Stimulated activated effector memory CD8-positive, alpha-beta T cell treated with anti-CD3 and anti-CD28 coated beads, Interleukin-12 subunit alpha, Interleukin-12 subunit beta, amount 100 ng/mL, for 72 hours (primary cell): ENCODE data around the gene MPEG1.

Experiments
- ATAC-seq: fragments of 150-1000 bp; cut with Tn5 transposase; 2 replicates; pipeline ENCODE4 v1.10.0; 2021
- DNase-seq, 2 donors: peaks; one replicate each; pipeline ENCODE4 v3.0.0; 2021 to 2022; ENCODE audit warnings: low spot score in 2 of 2
- H3K27ac Mint-ChIP-seq: one replicate; pipeline ENCODE4 v1.8.0; 2022; ENCODE audit warnings: mild to moderate bottlenecking, mixed read lengths
- H3K36me3 Mint-ChIP-seq: one replicate; pipeline ENCODE4 v1.8.0; 2022; ENCODE audit warnings: mild to moderate bottlenecking, mixed read lengths
- H3K4me1 Mint-ChIP-seq: one replicate; pipeline ENCODE4 v1.8.0; 2022; ENCODE audit warnings: mixed read lengths
- H3K4me3 Mint-ChIP-seq: one replicate; pipeline ENCODE4 v1.8.0; 2022; ENCODE audit warnings: mild to moderate bottlenecking, mixed read lengths
- H3K9me3 Mint-ChIP-seq: one replicate; pipeline ENCODE4 v1.8.0; 2022; ENCODE audit warnings: mixed read lengths

MPEG1 gene

GRCh38 chr11:59173080-59173963 is 39.4 kb downstream of the MPEG1 start:
- ATAC-seq (no peak), DNase-seq (no peak)
- H3K27ac Mint-ChIP-seq: no peak overlapping the region
- H3K4me3 Mint-ChIP-seq: peak overlapping the region; percentile 80
- no peaks in the 10 kb centered on the region for H3K9me3 Mint-ChIP-seq
- H3K4me1 Mint-ChIP-seq: peaks cover 16% of the 10 kb centered on the region
- no peaks in the 10 kb centered on the region for H3K36me3 Mint-ChIP-seq

DNA sequence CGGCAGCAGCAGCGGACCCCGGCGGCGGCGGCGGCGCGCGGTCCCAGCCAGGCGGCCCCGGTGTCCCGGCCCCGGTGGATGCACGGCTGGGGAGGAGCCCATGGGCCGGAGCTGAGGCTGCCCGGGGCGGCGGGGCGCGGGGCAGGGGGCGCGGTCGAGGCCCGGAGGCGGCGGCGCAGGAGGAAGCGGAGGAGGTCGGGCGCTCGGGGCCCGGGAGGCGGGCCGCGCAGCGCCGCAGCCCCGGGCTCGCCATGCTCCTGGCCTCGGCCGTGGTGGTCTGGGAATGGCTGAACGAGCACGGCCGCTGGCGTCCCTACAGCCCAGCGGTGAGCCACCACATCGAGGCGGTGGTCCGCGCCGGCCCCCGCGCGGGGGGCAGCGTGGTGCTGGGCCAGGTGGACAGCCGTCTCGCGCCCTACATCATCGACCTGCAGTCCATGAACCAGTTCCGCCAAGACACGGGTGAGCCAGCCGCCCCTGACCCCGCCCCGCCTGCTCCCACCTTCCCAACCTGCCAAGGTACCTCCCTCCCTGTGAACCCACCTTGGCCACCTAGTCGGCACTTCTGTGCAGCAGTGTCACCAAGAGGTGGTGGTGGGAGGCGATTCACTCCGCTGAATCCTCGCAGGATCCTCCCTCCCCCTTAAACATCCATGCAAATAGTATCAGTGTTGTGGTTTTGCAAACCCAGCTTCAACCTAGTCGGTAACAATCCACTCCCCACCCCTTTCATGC is 40.2 kb downstream of the MPEG1 start:
- no peak overlapping the region for H3K27ac Mint-ChIP-seq
- peaks cover 16% of the 10 kb centered on the region for H3K4me1 Mint-ChIP-seq
- peak; percentile 34 for ATAC-seq
- no peaks in the 10 kb centered on the region for H3K9me3 Mint-ChIP-seq
- no peak for DNase-seq
- peak overlapping the region; percentile 80 for H3K4me3 Mint-ChIP-seq
- H3K36me3 Mint-ChIP-seq: no peaks in the 10 kb centered on the region

DNA sequence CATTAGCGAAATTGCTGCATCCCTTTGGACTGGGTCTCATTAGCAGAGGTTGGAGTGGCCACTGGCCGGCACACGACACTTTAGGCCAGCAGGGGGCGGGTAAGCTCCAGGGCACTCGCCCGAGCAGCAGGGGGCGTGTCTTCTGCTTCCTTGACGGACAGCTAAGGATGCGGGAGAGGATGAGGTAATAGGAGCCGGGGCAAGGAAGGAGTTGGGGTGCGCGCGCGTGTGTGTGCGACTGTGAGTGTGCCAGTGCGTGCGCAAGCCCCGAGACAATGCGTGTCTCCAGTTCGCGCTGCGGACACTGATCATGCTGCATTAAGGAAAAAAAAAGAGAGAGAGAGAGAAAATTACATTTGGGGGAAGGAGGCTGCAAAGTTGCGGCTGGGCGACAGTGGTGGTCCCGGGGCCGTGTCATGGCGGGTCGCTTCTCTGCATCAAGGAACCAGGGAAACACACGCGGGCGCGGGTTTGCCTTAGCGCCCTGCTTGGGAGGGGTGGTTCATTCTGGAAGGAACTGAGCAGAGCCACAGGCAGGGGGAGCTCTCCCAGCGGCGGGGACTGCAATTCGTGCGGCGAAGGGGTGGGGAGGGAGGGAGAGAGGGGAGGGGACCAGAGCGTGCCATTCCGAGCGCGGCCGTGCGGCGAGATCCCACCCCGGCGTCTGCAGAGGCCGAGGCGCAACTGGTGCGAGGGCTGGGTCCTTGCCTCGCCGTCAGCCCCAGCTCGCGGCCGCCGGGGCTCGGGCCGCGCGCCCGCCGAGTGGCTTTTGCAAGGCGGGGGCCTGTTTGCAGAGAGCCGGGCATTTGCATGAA is 41.0 kb downstream of the MPEG1 start, which contains the start of gene DTX4:
Gene DTX4 (plus strand): TSS at position 625 of the 815 bp plus-strand sequence. CDS start 464 bp downstream, outside the sequence.
- DNase-seq (peak; percentile 79 to 93), ATAC-seq (peak; percentile 88)
- peaks cover 16% of the 10 kb centered on the region for H3K4me1 Mint-ChIP-seq
- H3K9me3 Mint-ChIP-seq: no peaks in the 10 kb centered on the region
- H3K27ac Mint-ChIP-seq: no peak within 1 kb of the TSS
- H3K4me3 Mint-ChIP-seq: peak within 1 kb of the TSS; percentile 80
- H3K36me3 Mint-ChIP-seq: no peaks in the 10 kb centered on the region

DNA sequence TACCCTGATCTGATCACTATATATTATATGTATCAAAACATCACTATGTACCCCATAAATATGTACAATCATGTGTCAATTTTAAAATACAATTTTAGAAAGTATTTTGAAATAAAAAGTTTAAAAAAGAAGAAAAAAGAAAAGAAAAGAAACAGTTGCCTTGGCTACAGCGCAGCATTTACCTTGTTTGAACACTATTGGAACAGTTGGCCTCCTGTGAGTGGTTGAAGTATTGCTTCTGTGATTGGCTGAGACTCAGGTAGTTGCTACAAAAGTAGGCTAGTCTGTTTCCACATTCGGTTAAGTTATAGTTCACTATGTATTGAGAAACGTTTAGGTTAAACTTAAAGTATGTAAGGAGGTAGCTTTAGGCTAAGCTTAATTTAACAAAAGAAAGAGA is 48.7 kb downstream of the MPEG1 start:
- ATAC-seq (no peak), DNase-seq (no peak)
- H3K9me3 Mint-ChIP-seq: no peaks in the 10 kb centered on the region
- H3K4me1 Mint-ChIP-seq: no peaks in the 10 kb centered on the region
- no peak overlapping the region for H3K4me3 Mint-ChIP-seq
- no peak overlapping the region for H3K27ac Mint-ChIP-seq
- no peaks in the 10 kb centered on the region for H3K36me3 Mint-ChIP-seq
